GM18499 (cell line): ENCODE results near the gene TOR2A.
"Not testable (repeated sequence)": the region's sequence is repeated elsewhere in the genome, so short reads cannot be mapped to it uniquely, and the experiment has no call there.

Source experiments
- ATAC-seq: cut with Tn5 transposase; IDR thresholded peaks from one replicate; pipeline ENCODE4 v1.9.1; 2021; ENCODE audit warnings: moderate number of reproducible peaks; ENCODE audit not compliant: insufficient read depth, unreplicated experiment

TOR2A gene

DNA sequence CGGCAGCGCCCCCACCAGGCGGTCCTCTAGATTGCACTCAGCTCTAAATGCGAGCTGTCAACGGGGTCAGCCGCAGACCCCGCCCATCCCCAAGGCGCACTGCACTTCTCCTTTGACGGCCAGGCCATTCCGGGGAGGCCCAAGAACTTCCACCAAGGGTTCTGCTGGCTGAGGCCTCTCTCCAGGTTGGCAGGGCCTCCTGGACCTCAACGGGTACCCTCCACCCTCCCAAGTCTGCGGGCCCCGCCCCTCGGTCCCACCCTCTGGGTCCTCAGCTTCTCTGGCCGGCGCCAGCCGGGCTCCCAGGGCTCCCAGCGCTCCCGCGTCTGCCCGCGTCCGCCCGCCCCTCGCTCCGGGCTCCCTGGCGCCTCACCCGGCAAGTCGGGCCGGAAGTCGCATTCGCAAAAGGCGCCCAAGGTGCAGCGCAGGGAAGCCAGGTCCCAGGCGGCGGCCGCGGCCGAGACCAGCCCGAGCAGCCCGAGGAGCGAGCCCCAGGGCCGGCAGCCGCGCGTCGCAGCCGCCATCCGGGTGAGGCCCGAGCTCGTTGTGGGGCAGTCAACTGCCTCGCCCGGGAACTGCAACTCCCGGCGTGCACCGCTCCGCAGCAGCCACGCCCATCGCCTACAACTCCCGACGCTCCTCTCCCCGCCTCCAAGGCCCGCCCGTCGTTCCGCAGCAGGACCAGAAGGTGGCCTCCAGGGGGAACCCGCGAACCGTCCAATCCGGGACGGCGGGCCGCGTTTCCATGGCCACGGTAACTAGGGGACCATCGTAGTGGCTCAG is at the start of gene TOR2A:
TOR2A (minus strand) TSS at position 548 of the 783 bp plus-strand sequence; CDS start at position 524, 24 bp downstream.
- ATAC-seq = peak; percentile 47

- ATAC-seq = no peak
These were observed 48.3 kb upstream of the TOR2A start for GRCh38 chr9:127783111-127784008.

- no peak for ATAC-seq
These were observed 46.7 kb upstream of the TOR2A start for GRCh38 chr9:127781806-127782205.

DNA sequence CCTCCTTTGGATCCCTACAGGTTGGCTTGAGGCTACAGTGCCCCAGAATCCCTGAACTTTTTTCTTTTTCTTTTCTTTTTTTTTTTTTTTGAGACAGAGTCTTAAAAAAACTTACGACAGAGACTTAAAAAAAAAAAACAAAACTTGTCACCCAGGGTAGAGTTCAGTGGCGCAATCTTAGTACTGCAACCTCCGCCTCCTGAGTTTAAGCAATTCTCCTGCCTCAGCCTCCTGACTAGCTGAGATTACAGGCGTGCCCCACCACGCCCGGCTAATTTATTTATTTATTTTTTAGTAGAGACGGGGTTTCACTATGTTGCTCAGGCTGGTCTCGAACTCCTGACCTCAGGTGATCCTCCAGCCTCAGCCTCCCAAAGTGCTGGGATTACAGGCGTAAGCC is 45.8 kb upstream of the TOR2A start:
- ATAC-seq = not testable (repeated sequence)

- ATAC-seq = no peak
These were observed 45.2 kb upstream of the TOR2A start for GRCh38 chr9:127780126-127780885.

GRCh38 chr9:127779136-127779981 is 44.3 kb upstream of the TOR2A start:
- no peak for ATAC-seq

DNA sequence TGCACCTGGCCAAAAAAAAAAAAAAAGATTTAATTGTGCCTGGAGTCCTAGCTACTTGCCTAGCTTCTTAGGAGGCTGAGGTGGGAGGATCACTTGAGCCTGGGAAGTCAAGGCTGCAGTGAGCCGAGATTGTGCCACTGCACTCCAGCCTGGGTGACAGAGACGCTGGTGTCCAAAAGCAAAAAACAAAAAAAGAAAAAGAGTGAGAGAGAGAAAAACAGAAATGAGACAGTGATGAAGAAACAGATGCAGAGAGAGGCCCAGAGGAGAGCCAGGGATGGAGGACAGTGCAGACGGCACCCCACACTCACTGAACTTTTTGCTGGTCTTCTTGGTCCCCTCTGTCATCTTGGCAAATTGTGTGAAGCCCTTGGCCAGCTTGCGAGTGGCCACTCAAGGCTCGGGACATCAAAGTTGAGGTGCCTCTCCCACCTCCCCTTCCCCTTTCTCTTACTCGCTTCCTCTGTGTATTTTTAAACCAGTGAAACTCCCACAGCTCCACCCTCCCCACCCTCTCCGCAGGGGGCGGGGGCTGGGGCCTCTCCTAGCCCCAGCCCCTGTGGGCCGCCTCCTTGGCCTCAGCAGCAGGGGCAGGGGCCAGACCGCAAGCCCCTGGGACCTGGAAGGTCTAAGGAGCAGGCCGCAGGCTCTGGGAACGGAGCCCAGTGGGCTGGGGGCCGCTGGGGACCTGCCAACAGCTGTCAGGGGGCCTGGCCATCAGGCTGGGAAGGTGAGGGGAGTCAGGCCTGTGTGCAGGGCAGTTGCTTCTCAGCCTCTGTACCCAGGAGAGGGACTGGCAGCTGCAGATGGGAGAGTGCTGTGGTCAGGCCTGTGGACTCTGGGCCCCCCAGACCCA is 43.4 kb upstream of the TOR2A start, which contains the start of gene SH2D3C:
SH2D3C (minus strand) TSS at position 387 of the 856 bp plus-strand sequence; CDS start at position 348, 39 bp downstream.
- no peak for ATAC-seq

- no peak for ATAC-seq
These were observed 42.4 kb upstream of the TOR2A start for GRCh38 chr9:127777368-127777980.

- no peak for ATAC-seq
These were observed 41.8 kb upstream of the TOR2A start for GRCh38 chr9:127776924-127777289.

DNA sequence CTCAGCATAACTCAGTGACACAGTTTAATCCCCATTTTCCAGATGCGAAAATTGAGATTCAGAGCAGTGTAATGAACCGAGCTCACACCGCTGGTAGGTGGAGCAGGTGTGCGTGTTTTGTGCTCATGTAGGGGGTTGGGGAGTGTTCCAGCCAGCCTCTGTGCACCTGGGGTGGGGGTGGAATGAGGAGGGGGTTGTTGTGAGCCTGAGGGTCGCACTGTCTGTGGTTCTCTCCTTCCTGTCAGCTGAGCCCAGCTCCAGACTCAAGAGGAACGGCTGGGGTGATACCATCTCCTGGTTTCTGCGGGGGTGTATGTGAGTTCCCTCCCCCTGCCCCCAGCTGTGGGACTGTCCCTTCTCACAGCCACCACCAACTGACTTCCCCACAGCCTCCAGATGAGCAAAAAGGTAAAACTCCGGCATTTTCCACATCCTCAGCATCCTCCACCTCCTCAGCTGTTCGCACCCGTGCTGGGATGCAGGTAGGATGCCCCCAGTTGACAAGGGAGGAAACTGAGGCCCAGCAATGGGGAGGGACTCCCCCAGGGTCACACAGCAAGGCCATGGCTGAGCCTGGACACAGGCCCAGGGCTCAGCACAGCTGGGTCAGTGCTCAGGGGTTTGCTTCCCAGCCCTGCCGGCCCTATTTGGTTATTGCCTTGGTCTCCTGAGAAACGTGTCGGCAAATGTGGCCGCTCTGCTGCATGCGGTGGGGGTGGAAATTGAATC is 41.3 kb upstream of the TOR2A start:
- no peak for ATAC-seq

DNA sequence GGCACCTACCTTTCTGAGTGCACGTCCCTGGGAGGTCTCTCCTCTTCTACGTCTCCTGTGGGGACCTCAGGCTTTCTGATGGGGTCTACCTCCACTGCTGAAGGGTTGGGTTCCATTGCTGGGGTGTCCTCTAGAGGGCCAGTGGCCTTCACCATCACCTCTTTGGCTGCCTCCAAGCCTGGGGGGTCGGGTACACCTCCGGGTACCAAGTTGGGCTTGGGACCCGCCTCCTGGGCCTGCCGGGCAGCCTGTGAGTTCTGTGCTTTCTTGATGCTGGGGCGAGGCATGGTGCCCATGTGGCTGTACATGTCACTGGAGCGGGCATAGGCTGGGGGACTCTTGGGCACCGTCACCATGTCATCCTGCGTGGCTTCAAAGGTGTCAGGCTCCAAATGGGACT is 38.9 kb upstream of the TOR2A start:
- no peak for ATAC-seq

DNA sequence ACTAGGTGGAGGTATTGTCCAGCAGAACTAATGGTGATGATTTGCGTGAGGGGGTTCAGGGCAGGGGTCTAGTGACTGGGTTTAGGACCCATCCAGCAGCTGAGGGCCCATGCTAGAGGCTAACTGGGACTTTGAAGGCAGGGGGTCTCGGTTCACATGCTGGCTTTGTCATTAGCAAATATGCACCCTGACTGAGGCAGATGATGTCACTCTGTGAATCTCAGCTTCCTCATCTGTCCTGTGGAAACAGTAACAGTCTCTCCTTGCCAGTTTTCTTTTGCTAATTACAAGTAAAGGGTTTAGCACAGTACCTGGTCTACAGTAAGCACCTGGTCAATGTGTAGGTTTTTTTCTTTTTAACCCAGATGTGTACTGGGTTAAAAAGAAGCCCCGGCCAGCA is 38.2 kb upstream of the TOR2A start:
- no peak for ATAC-seq

GRCh38 chr9:127772603-127773002 is 37.5 kb upstream of the TOR2A start:
- no peak for ATAC-seq

DNA sequence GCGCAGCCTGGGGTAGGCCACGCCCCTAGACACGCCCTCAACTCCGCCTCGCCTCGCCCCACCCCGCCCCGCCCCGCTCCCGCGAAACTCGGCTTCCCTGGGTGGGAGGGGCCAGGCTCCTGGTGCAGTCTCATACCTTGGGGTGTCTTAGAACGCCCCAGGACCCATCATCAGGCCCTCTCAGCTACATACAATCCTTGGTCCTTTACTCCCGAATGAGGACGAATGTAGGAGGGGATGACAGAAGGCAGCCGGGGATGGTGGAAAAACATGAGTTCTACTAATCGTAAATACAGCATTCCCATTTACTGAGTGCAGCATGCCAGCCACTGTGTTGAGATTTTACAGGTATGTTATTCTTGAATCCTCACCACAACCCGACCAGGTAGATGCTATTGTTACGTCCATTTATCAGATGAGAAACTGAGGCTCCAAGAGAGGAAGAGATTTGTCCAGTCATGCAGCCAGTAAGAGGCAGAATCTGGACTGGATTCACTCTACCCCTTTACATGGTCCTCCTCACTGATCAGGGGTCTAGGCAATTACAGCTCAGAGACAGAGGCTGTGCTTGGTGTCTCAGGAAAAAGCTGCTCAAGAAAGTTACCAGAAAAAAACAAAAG is 36.6 kb upstream of the TOR2A start:
- no peak for ATAC-seq

GRCh38 chr9:127770905-127771569 is 35.9 kb upstream of the TOR2A start:
- ATAC-seq = peak; percentile 68

DNA sequence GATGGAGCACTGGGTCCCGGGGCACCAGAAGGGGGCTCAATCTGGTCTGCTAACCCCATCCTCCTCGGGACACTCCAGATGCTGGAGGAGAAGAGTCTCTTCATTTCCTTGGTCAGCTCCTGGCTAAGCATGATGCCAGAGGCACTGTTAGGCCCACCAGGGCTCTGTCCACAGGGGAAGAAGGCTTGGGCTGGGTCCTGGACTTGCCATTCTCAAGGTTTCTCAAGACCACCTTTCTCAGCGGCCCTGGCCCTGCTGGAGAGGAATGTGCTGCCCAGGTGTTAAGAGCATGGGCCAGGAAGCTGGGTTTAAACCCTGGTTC is 35.5 kb upstream of the TOR2A start:
- ATAC-seq = no peak
